ENCODE measurements around the gene CPEB3.
"Not testable (repeated sequence)": the region's sequence is repeated elsewhere in the genome, so short reads cannot be mapped to it uniquely, and the experiment has no call there.

Gene CPEB3

GRCh38 chr10:92290837-92291615 lies at the start of gene CPEB3, which contains the start of gene MARCHF5:
Gene CPEB3, minus strand, starts transcription at chr10:92291078. Its CDS starts 50,728 bp downstream, at chr10:92240350.
Gene MARCHF5, plus strand, starts transcription at chr10:92291167. Its CDS starts 328 bp downstream, at chr10:92291495.
- DNase-seq = peak; percentile 70

- not testable (repeated sequence) for DNase-seq
Measured at GRCh38 chr10:92329927-92330326, 39.0 kb upstream of the CPEB3 start.

- no peak for DNase-seq
Measured at GRCh38 chr10:92328993-92329392, 38.1 kb upstream of the CPEB3 start.

DNA sequence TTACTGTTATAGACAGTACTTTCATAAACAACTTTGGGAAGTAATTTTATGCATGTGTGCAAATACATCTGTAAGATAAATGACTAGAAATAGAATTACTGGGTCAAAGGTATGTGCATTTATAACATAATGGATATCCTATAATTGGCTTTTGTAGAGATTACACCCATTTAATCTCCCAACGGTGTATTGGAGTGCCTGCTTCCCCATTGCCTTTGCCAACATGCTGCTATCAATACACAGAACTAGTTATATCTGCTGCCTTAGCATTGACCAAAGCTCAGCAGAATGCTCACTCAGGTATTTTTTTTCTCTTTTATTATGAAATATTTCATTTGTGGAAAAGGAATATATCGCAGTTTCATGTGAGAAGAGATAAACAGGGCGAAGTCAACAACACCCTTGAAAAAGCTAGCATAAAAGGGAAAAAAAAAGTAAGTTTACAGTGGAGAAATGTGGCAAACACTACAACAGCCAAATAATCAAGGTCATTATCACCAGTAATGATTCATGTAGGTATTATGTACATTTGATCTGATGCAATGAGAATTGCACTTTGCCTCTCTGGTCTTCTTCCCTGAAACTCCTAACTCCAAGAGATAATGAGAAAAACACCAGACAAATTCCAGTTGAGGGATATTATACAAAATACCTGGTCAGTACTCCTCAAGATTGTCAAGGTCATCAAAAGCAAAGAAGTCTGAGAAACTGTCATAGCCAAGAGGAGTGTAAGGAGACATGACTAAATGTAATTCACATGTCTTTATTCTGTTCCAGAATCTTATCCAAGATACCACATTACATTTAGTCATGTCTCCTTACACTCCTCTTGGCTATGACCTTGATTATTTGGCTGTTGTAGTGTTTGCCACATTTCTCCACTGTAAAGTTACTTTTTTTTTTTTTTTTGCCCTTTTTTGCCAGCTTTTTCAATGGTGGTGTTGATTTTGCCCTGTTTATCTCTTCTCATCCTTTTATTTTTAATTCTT lies 36.9 kb upstream of the CPEB3 start:
- DNase-seq = no peak

DNA sequence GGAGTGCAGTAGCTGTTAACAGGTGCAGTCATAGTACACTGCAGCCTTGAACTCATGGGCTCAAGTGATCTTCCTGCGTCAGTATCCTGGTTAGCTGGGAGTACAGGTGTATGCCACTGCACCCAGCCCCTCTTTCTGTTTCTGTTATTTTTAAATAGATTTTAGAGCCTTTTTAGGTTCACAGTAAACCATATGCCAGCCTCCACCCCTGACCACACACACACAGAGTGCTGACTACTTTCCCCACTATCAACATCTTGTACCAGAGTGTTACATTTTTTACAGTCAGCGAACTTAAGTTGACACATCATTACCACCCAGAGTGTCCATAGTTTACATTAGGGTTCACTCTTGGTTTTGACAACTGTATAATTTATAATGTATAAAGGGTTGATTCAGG lies 32.2 kb upstream of the CPEB3 start:
- DNase-seq = no peak

GRCh38 chr10:92316610-92317009 lies 25.7 kb upstream of the CPEB3 start:
- no peak for DNase-seq

GRCh38 chr10:92313750-92314149 lies 22.9 kb upstream of the CPEB3 start:
- DNase-seq = no peak

- DNase-seq = no peak
Measured at GRCh38 chr10:92309272-92309671, 18.4 kb upstream of the CPEB3 start.

- no peak for DNase-seq
Measured at GRCh38 chr10:92305133-92306072, 14.5 kb upstream of the CPEB3 start.

GRCh38 chr10:92304061-92304460 lies 13.2 kb upstream of the CPEB3 start:
- no peak for DNase-seq

GRCh38 chr10:92303096-92303495 lies 12.2 kb upstream of the CPEB3 start:
- no peak for DNase-seq

GRCh38 chr10:92298487-92298886 lies 7.6 kb upstream of the CPEB3 start:
- no peak for DNase-seq

GRCh38 chr10:92291921-92292845 lies 1.3 kb upstream of the CPEB3 start:
- DNase-seq = no peak

- no peak for DNase-seq
Measured at GRCh38 chr10:92291616-92291865, 663 bp upstream of the CPEB3 start.

DNA sequence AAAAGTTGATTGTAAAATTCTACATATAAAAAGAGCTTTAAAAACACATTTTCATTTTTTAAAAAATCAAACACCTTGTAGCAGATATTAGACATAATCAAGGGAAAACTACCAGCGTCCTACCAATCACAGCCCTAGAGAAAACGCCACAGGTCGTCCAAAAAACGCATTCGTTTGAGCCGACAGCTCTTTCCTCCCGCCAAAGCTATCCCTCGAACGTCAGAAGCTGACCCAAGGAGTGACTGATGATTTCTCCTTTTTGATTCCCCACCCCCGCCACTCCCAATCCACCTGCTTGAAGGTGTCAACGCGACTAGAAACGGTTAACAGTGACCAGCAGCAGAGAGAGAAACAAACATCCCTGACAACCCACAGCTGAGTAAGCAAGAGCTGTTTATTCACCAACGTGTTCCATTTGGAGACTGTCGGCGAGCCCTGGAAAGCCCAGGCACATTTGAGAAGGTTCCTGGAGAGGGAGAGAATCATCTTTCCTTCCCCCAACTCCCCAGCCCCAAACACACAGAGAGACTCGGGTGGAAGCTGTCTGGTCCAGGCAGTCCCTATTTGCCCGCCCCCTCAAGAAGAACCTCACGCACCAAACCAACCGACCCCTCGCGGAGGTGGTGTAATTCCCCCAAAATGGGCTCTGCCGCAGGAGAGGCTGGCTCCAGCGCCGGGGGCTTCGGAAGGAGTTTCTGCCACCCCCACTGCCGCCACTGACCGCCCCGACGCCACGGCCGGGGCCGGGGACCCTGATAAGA lies 622 bp downstream of the CPEB3 start:
- no peak for DNase-seq

GRCh38 chr10:92284112-92284704 lies 6.7 kb downstream of the CPEB3 start:
- no peak for DNase-seq

DNA sequence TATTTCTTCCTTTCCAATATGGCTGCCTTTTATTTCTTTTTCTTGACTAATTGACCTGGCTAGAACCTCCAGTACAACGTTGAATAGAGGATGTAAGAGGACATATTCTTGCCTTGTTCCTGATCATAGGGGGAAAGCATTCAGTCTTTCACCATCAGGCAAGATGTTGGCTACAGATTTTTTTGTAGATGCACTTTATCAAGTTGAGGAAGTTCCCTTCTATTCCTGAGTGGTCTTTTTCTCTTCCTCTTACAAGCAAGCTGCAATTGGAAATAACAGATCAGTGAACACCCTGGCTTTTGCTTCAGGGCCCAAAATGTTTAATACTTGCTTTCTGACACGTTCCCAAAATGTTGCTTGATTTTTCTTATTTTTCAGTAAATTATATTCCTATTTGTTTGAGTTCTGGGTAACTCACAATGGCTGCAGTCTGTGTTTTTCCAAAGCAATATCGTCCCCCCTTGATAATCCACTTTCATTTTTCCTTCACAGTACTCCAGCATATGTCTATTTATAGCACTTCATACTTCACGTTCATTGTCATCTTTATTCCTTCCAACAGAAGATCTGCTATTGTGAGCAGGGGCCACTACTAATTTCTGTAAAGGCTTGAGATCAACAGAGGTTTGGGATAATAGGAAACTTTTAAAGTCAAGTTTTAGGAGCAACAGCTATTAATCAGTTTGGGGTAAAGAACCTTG lies 11.7 kb downstream of the CPEB3 start:
- DNase-seq = no peak

DNA sequence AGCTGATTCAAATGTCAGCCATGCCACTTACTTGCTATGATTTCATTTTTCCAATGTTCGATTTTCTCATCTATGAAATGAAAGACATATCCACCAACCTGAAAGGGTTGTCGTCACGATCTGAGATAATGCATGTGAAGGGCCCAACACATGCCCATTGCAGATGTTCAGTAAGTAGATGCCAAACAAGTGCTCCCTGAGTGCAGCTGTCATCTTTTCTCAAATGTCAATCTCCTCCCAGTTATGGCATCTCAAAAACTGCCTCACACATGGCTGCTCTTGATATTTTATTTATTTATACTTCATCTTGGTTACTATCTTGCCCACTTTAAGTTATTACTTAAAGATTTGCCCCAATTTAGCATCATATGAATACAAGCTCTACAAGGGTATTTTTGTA lies 16.8 kb downstream of the CPEB3 start:
- no peak for DNase-seq

GRCh38 chr10:92268748-92269147 lies 22.1 kb downstream of the CPEB3 start:
- DNase-seq = no peak

DNA sequence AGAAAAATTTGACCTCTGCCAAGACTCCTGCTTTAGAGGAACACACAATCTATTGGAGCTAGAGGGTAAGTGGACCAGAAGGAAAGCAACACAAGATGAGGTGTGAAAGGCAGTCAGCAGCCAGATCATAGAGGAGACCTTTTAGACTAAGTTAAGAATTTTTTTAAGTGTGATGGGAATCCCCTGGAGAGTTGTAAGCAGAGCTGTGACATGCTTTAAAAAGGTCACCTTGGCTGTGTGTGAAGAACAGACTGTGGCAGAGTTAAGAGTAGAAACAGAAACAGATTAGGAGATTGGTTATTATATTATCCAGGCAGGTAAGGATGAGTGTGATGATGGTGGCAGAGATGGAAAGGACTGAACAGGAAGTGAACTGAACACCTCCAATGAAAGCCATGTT lies 23.5 kb downstream of the CPEB3 start:
- DNase-seq = no peak

Data from cortex of kidney (tissue), 1 donor.